ENCODE results near the gene FXYD5. TPM values are rescaled to one million over a fixed set of nuclear protein-coding genes. Genes with fewer than 3 reads are reported as not detected.

Gene FXYD5
- total and polyA plus RNA-seq, 9 of the 15 experiments (the other 6 are each of a cell fraction or from before 2014, with no cell fraction given): 104 to 537 (median 174) TPM

DNA sequence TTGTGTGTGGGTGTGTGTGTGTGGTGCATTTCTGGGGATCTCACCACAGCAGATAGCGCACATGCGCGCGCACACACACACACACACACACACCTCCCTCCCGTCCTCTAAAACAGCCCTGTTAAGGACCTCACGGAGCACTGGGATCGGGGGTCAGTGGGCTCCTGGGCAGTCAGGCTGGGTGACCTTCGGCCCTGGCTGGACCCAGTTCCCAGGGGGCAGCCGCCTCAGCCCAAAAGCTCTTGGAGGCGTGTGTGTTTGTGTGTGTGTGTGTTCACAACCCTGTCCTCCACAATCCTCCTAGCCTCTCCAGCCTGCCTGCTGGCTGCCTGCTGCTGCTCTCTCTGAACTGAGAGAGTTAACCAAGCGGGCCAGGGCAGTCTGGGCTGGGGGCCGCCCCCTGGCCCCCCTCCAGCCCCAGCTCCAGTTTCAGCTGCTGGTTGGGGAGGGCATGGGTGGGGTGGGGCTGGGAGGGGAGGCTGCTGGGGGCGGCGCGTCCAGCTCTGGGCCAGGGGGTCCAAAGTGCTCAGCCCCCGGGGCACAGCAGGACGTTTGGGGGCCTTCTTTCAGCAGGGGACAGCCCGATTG lies 16.1 kb upstream of the FXYD5 start, which contains the start of gene FXYD1:
TSS of gene FXYD1 (plus strand) at position 520 of the 588 bp plus-strand sequence. CDS start 1,256 bp downstream, outside the sequence.
- H3K4me3 ChIP-seq: no peak within 1 kb of the TSS
- 0 out of 2 replicates have a peak, but pooled peaks cover 4% of the 10 kb centered on the region for H4K20me1 ChIP-seq (replicated peaks; ENCODE audit: control insufficient read depth, insufficient read depth, low read length)
- ATAC-seq (no peak), DNase-seq (ENCODE audit: extremely low read depth in 1 of 4, low spot score in 3 of 4) (no peak), FAIRE-seq (no peak)
- peaks cover 16 to 56% of the 10 kb centered on the region in 2 experiments for H3K4me1 ChIP-seq (replicated peaks in 1 of 2; ENCODE audit: control insufficient read depth in 2 of 2, insufficient read depth in 2 of 2, low read length in 2 of 2)
- peak within 1 kb of the TSS in 1 of 2 experiments; percentile 65; a peak in 2 of 4 replicates for H3K9ac ChIP-seq (ENCODE audit: insufficient read depth in 1 of 2, low read depth in 2 of 2, low read length in 2 of 2)
- in situ Hi-C loops (cut with MboI): loop anchor here (10.0 kb wide), 1 partner anchor 304 kb away; no protein-coding TSS in a partner anchor
- TF ChIP-seq NRF1 (conservative IDR thresholded peaks at IDR 0.05 in 1 of 2, IDR thresholded peaks at IDR 0.05 in 1 of 2): peak in 1 of 2 experiments; percentile 29; a peak in 2 of 4 replicates
- TF ChIP-seq, protein P1, sequence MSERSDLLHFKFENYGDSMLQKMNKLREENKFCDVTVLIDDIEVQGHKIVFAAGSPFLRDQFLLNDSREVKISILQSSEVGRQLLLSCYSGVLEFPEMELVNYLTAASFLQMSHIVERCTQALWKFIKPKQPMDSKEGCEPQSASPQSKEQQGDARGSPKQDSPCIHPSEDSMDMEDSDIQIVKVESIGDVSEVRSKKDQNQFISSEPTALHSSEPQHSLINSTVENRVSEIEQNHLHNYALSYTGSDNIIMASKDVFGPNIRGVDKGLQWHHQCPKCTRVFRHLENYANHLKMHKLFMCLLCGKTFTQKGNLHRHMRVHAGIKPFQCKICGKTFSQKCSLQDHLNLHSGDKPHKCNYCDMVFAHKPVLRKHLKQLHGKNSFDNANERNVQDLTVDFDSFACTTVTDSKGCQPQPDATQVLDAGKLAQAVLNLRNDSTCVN (CRISPR knock-in tag; IDR thresholded peaks at IDR 0.05): no peak
- TF ChIP-seq POLR2G (IDR thresholded peaks at IDR 0.05; ENCODE audit: low read depth, low read length): peak; percentile 33; the same call in 1 of the 2 replicates
- POLR2A ChIA-PET: interaction anchor here (0.6 to 1.0 kb wide), 2 partner anchors 42 to 87 kb away, joined by 3 read pairs; no protein-coding TSS in a partner anchor
- H3K9me3 ChIP-seq (replicated peaks; ENCODE audit: control insufficient read depth, insufficient read depth, low read depth, low read length): no peaks in the 10 kb centered on the region
- no peaks in the 10 kb centered on the region for H3K36me3 ChIP-seq (ENCODE audit: control insufficient read depth, insufficient read depth, low read length)
- no peak within 1 kb of the TSS for H3K4me2 ChIP-seq (ENCODE audit: insufficient read depth, low read length)
- intact Hi-C loops (cut with micrococcal nuclease): loop anchor here (5.0 kb wide), 1 partner anchor 166 kb away; no protein-coding TSS in a partner anchor
- CTCF ChIA-PET (ENCODE audit: low intra/inter-chr PET ratio): no interaction called here
- no peaks in the 10 kb centered on the region for H3K9me1 ChIP-seq (ENCODE audit: control insufficient read depth, insufficient read depth, low read length)
- no peak within 1 kb of the TSS for H2AFZ ChIP-seq (ENCODE audit: low read depth, low read length)
- 41% methylated on average over 6 of the region's 18 CpGs for WGBS (ENCODE audit: insufficient coverage, low coverage, missing lambda C conversion rate)
- no peaks in the 10 kb centered on the region for H3K79me2 ChIP-seq (ENCODE audit: control insufficient read depth, insufficient read depth, low read length)
- BruUV-seq (replicated peaks): no TSS peak
- H3K27me3 ChIP-seq (ENCODE audit: control insufficient read depth in 2 of 2, insufficient read depth in 2 of 2, low read length in 2 of 2): peaks cover 0 to 9% of the 10 kb centered on the region in 2 experiments; a peak in 4 of 5 replicates
- H3K27ac ChIP-seq (ENCODE audit: extremely low read depth, low read depth, low read length): no peak within 1 kb of the TSS
